ENCODE measurements around the gene RAB17. TPM values are rescaled to one million over a fixed set of nuclear protein-coding genes. Genes with fewer than 3 reads are reported as not detected.

Gene RAB17
- total and polyA plus RNA-seq, 10 donors, result 0.24 to 2.2 (median 0.67) TPM; not detected in 3

DNA sequence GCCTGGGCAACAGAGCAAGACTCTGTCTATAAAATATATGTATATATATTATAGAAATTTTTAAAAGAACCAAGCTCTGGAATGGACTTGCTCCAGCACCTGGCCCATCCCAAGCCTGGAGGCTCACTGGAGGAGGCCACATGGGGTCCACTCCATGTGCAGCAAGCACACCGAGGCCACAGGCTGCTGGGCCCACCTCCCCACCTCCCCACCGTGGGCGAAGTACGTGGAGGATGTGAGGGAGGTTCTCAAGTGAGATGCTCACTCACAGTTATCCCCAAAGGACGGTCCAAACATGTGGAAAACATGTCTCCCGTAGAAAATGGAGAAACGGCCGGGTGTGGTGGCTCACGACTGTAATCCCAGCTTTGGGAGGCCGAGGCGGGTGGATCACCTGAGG is 13.9 kb upstream of the RAB17 start:
- H3K9me3 ChIP-seq, result no peaks in the 10 kb centered on the region
- TF ChIP-seq POLR2AphosphoS5 (IDR thresholded peaks at IDR 0.05) (no peak), POLR2A (IDR thresholded peaks at IDR 0.05) (no peak), CTCF (IDR thresholded peaks at IDR 0.05 in 8 of 11, conservative IDR thresholded peaks at IDR 0.05 in 3 of 11) (no peak)
- 86 to 94% (median 90%) methylated on average over 11 of the region's 11 CpGs for WGBS, 5 donors
- peak overlapping the region in 5 of 8 donors; percentile 53 to 86 (median 77) for H3K27ac ChIP-seq
- H3K4me3 ChIP-seq, result no peak overlapping the region
- intact Hi-C loops (cut with DNase I; ENCODE audit: low total_unique reads), result no loop called here
- no peaks in the 10 kb centered on the region for H3K27me3 ChIP-seq (replicated peaks in 1 of 7)
- peaks cover 6 to 34% (median 17%) of the 10 kb centered on the region in 6 donors for H3K4me1 ChIP-seq
- no peak for DNase-seq
- H3K36me3 ChIP-seq, result no peaks in the 10 kb centered on the region

GRCh38 chr2:237603718-237604362 is 13.3 kb upstream of the RAB17 start:
- no peaks in the 10 kb centered on the region for H3K27me3 ChIP-seq (replicated peaks in 1 of 7)
- no peaks in the 10 kb centered on the region for H3K9me3 ChIP-seq
- no peak for DNase-seq
- peak overlapping the region in 2 of 8 donors; percentile 3 to 43 for H3K4me3 ChIP-seq
- no peaks in the 10 kb centered on the region for H3K36me3 ChIP-seq
- peaks cover 6 to 34% (median 17%) of the 10 kb centered on the region in 6 donors for H3K4me1 ChIP-seq
- TF ChIP-seq POLR2AphosphoS5 (IDR thresholded peaks at IDR 0.05) (peak in 2 of 3 donors; percentile 37 to 97), POLR2A (IDR thresholded peaks at IDR 0.05) (peak in 1 of 3 donors; percentile 53), CTCF (IDR thresholded peaks at IDR 0.05 in 8 of 11, conservative IDR thresholded peaks at IDR 0.05 in 3 of 11) (no peak)
- WGBS, 5 donors, result 10 to 16% (median 14%) methylated on average over 15 of the region's 15 CpGs
- H3K27ac ChIP-seq, result peak overlapping the region in 7 of 8 donors; percentile 45 to 86 (median 76)
- intact Hi-C loops (cut with DNase I; ENCODE audit: low total_unique reads), result no loop called here

DNA sequence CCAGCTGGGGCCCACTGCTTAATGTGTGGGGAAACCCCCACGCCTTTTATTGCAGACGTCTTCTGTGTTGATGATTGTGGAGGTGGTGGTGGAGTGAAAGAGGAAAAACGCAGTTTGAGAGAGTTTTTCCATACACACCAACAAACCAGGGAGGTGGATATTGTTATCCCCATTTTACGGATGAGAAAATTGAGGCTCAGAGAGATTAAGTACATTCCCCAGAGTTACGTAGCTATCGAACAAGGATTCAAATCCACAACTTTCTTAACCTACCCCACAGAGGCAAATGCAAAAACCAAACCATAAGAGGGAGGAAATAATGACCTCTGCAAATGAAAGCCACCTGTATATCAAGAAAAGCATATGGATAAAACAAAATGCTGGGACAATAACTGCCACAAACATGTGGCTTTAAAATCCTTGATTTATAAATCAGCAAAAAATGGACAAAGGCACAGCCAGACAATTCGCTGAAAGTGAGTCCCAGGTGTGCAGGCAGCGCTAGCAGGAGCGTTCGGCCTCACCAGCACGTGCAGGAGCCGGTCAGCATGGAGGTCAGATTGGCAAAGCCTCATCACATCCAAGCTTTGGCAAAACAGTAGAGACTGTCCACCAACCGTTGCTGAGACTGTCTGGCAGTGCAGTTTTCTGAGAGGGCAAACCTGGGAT is 12.6 kb upstream of the RAB17 start:
- peaks cover 6 to 34% (median 17%) of the 10 kb centered on the region in 6 donors for H3K4me1 ChIP-seq
- H3K27ac ChIP-seq, result peak overlapping the region in 7 of 8 donors; percentile 45 to 86 (median 76)
- intact Hi-C loops (cut with DNase I; ENCODE audit: low total_unique reads), result no loop called here
- no peaks in the 10 kb centered on the region for H3K36me3 ChIP-seq
- H3K9me3 ChIP-seq, result no peaks in the 10 kb centered on the region
- no peaks in the 10 kb centered on the region for H3K27me3 ChIP-seq (replicated peaks in 1 of 7)
- no peak for DNase-seq
- peak in 1 of 3 donors; percentile 33 for TF ChIP-seq POLR2AphosphoS5 (IDR thresholded peaks at IDR 0.05)
- no peak for TF ChIP-seq POLR2A (IDR thresholded peaks at IDR 0.05)
- H3K4me3 ChIP-seq, result peak overlapping the region in 2 of 8 donors; percentile 3 to 43
- WGBS, 5 donors, result 58 to 69% (median 63%) methylated on average over 13 of the region's 13 CpGs

- Histone ChIP-seq H3K9me3 (no peaks in the 10 kb centered on the region), H3K4me1 (peaks cover 6 to 34% (median 17%) of the 10 kb centered on the region in 6 donors), H3K36me3 (no peaks in the 10 kb centered on the region), H3K4me3 (no peak overlapping the region), H3K27me3 (replicated peaks in 1 of 7) (no peaks in the 10 kb centered on the region), H3K27ac (peak overlapping the region in 1 of 8 donors; percentile 86)
- no peak for DNase-seq
- TF ChIP-seq POLR2AphosphoS5 (IDR thresholded peaks at IDR 0.05) (no peak), CTCF (IDR thresholded peaks at IDR 0.05 in 8 of 11, conservative IDR thresholded peaks at IDR 0.05 in 3 of 11) (no peak)
- intact Hi-C loops (cut with DNase I; ENCODE audit: low total_unique reads), result no loop called here
- 88 to 95% (median 92%) methylated on average over 7 of the region's 7 CpGs for WGBS, 5 donors
These were observed 11.9 kb upstream of the RAB17 start for GRCh38 chr2:237602409-237602808.

Data from spleen (tissue), 11 donors.